Skeletal muscle tissue (tissue), 4 donors: ENCODE results near the gene PSMD8. TPM values are rescaled to one million over a fixed set of nuclear protein-coding genes. Genes with fewer than 3 reads are reported as not detected.

Source experiments
- H3K27ac ChIP-seq: one replicate; pipeline ENCODE4 v1.7.0; 2013; ENCODE audit warnings: mild to moderate bottlenecking, low read depth, low read length, inconsistent platforms
- H3K27me3 ChIP-seq, 3 donors: one replicate each; pipeline ENCODE4 v1.7.0; 2013; ENCODE audit warnings: low read length in 3 of 3; ENCODE audit not compliant: control insufficient read depth in 3 of 3, insufficient read depth in 3 of 3
- H3K36me3 ChIP-seq, 3 donors: one replicate each; pipeline ENCODE4 v1.7.0; 2013; ENCODE audit warnings: low read length in 3 of 3; ENCODE audit not compliant: control insufficient read depth in 3 of 3, insufficient read depth in 3 of 3
- H3K4me1 ChIP-seq, 3 donors: one replicate each; pipeline ENCODE4 v1.7.0; 2013; ENCODE audit warnings: low read length in 3 of 3, mild to moderate bottlenecking in 3 of 3; ENCODE audit not compliant: control insufficient read depth in 3 of 3, insufficient read depth in 3 of 3
- H3K4me3 ChIP-seq, 3 donors: one replicate each; pipeline ENCODE4 v1.7.0; 2013; ENCODE audit warnings: low read length in 3 of 3
- H3K9ac ChIP-seq, 3 donors: one replicate each; pipeline ENCODE4 v1.7.0; 2013; ENCODE audit warnings: low read length in 3 of 3, mild to moderate bottlenecking in 3 of 3, moderate library complexity in 2 of 3, low read depth in 1 of 3
- H3K9me3 ChIP-seq, 3 donors: one replicate each; pipeline ENCODE4 v1.7.0; 2013; ENCODE audit warnings: low read length in 3 of 3; ENCODE audit not compliant: control insufficient read depth in 3 of 3
- total RNA-seq: library from RNA; depleted of rRNA; stranded (reverse); fragments of >200 nt; gene quantifications from one replicate; pipeline ENCODE4 v1.2.3, GENCODE V29; 2014
- donor health status: Osteomylitis.

Gene PSMD8
- total RNA-seq, 1 donor from 2014 or later: 129 TPM

DNA sequence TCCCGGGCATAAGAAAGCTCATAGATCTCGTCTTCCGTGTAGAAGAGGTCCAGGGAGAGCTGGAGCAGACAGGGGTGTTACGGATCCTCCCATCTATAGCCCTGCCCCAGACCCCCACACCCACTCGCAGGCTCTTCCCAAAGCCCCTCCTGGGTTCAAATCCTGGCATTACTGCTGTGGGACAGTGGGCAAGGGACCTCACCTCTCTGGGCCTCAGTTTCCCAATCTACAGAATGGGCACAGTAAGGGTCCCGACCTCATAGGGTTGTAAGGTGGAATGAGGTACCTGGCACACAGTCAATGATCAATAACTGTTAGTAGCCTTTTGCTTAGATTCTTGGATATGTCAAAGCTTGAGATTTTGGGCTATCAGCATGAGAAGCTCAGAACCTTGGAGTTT lies 39.0 kb downstream of the PSMD8 start:
- Histone ChIP-seq H3K4me1 (peaks cover 3 to 5% (median 5%) of the 10 kb centered on the region in 3 donors), H3K9me3 (no peaks in the 10 kb centered on the region), H3K36me3 (no peaks in the 10 kb centered on the region), H3K9ac (no peak overlapping the region), H3K4me3 (no peak overlapping the region), H3K27me3 (no peaks in the 10 kb centered on the region), H3K27ac (no peak overlapping the region)

DNA sequence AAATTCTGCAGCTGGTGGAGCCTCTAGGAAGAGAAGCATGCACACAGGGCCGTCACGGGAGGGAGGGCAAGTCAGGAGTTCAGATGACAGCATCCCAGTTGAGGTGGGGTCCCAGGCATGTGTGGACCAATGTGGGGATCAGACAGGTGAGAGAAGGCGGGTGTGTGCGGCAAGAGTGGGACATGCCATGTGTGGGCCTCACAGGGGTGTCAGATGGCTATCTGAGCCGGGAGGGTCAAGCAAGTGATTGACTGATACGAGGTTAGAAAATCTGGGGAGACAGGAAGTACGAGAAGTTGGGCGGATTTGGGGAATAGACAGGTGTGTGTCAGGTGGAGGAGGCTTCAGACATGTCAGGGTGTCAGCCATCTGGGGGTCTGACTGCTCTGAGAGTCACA lies 42.8 kb downstream of the PSMD8 start:
- H3K27me3 ChIP-seq: peaks cover 0 to 7% (median 3%) of the 10 kb centered on the region in 3 donors
- H3K4me1 ChIP-seq: peaks cover 3 to 6% (median 5%) of the 10 kb centered on the region in 3 donors
- H3K27ac ChIP-seq: no peak overlapping the region
- H3K9ac ChIP-seq: peak overlapping the region in 1 of 3 donors; percentile 40
- H3K4me3 ChIP-seq: no peak overlapping the region
- no peaks in the 10 kb centered on the region for H3K36me3 ChIP-seq
- no peaks in the 10 kb centered on the region for H3K9me3 ChIP-seq

DNA sequence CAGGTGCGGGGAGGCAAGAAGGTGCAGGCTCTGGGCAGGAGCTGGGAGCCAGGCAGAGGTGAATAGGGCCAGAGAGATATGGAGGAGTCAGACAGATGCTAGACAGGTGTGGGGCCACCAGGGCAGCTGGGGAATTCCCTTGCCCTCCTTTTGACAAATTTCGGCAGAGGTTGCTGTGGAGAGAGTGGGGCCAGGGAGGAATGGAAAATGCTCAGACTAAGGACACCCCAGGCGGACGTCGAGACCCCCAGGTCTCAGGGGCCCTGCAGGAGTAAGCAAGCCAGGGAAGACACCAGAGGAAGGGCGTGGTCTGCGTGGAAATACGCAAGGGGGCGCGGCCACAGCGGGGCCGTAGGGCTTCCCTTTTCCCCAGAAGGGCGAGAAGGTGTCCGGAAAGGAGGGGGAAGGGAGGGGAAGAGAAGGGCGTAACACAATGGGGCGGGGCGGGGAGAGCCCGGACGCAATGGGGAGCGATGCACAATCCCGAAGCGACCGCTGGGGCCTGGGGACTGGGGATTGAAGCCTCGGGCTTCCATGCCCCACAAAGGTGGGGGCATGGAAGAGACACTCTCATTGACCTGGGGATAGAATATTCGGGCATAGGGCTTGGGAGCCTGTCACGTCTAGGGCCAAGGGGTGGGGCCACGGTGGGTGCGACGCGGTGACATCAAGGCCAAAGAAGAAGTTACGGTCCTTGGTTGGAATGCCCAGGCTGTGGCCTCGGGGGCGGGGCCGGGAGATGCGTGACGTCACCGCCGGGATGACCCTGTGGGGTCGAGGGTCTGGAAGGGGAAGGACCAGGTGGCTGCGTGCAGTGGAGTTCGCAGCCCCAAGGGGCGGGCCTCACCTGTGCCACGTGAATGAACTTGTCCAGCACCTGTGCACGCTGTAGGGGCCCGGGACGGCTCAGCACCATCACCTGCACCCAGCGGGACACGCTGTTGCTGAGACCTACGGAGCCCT lies 43.5 kb downstream of the PSMD8 start:
- Histone ChIP-seq H3K9ac (peak overlapping the region in 1 of 3 donors; percentile 40), H3K4me3 (peak overlapping the region in 2 of 3 donors; percentile 20 to 35), H3K36me3 (no peaks in the 10 kb centered on the region), H3K27me3 (peaks cover 0 to 8% (median 3%) of the 10 kb centered on the region in 3 donors), H3K4me1 (peaks cover 3 to 6% (median 5%) of the 10 kb centered on the region in 3 donors), H3K27ac (no peak overlapping the region), H3K9me3 (no peaks in the 10 kb centered on the region)

DNA sequence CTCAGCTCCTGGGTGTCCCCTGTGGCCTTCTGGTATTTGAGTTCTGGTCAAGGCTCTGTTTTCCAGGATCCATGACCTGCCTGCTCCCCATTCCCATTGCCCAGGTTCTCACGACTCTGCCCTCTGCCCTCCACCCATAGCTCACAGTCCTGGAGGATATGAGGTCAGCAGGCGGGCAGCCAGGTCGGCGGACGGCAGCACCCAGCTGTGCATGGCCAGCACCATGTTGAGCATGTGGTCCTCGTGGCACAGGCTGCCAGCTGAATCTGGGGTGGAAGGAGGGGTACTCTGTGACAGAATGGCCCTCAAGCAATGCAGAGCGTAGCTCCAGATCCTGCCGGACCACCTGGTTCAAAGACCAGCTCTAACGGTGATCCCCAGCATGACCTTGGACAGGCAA lies 46.6 kb downstream of the PSMD8 start:
- peaks cover 0 to 9% (median 3%) of the 10 kb centered on the region in 3 donors for H3K27me3 ChIP-seq
- H3K36me3 ChIP-seq: no peaks in the 10 kb centered on the region
- no peak overlapping the region for H3K9ac ChIP-seq
- H3K9me3 ChIP-seq: no peaks in the 10 kb centered on the region
- no peak overlapping the region for H3K27ac ChIP-seq
- peaks cover 3 to 6% (median 5%) of the 10 kb centered on the region in 3 donors for H3K4me1 ChIP-seq
- no peak overlapping the region for H3K4me3 ChIP-seq

DNA sequence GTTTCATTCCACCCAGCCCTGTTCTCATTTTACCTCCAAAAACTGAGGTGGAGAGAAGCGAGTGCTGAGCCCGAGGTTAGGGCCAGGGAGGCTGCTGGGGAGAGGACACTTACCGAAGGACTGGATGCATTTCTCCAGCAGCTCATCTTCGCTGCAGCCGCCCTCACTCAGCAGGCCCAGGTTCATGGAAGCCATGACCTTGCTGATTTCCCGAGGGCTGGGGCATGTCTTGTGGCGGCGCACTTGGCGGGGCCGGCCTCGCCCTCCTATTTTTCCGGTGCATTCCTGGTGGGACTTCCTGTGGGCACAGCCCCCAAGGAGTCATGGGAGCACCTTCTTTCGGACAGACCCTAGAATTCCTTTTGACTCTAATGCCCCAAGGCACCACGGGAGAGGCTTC lies 47.5 kb downstream of the PSMD8 start:
- H3K27ac ChIP-seq: no peak overlapping the region
- no peak overlapping the region for H3K9ac ChIP-seq
- peaks cover 3 to 6% (median 5%) of the 10 kb centered on the region in 3 donors for H3K4me1 ChIP-seq
- no peaks in the 10 kb centered on the region for H3K36me3 ChIP-seq
- no peaks in the 10 kb centered on the region for H3K9me3 ChIP-seq
- H3K4me3 ChIP-seq: no peak overlapping the region
- peaks cover 0 to 9% (median 3%) of the 10 kb centered on the region in 3 donors for H3K27me3 ChIP-seq

DNA sequence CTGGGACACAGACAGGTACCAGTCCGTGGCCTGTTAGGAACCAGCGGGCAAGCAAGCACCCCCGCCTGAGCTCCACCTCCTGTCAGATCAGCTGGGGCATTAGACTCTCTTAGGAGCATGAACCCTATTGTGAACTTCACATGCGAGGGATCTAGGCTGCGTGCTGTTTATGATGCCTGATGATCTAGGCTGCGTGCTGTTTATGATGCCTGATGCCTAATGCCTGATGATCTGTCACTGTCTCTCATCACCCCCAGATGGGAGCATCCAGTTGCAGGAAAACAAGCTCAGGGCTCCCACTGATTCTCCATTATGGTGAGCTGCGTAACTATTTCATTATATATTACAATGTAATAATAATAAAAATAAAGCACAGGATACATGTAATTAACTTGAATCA lies 48.1 kb downstream of the PSMD8 start:
- no peak overlapping the region for H3K9ac ChIP-seq
- H3K27ac ChIP-seq: no peak overlapping the region
- no peak overlapping the region for H3K4me3 ChIP-seq
- peaks cover 3 to 6% (median 5%) of the 10 kb centered on the region in 3 donors for H3K4me1 ChIP-seq
- no peaks in the 10 kb centered on the region for H3K9me3 ChIP-seq
- peaks cover 0 to 9% (median 3%) of the 10 kb centered on the region in 3 donors for H3K27me3 ChIP-seq
- H3K36me3 ChIP-seq: no peaks in the 10 kb centered on the region

DNA sequence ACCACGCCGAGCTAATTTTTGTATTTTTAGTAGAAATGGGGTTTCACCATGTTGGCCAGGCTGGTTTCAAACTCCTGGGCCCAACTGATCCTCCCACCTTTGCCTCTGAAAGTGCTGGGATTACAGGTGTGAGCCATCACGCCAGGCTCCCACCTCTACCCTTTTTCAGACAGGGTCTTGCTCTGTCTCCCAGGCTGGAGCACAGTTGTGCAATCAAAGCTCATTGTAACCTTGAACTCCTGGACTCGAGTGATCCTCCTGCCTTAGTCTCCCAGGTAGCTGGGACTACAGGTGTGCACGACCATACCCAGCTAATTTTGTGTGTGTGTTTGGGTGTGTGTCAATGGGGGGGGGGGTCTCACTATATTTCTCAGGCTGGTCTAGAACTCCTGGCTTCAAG lies 49.9 kb downstream of the PSMD8 start:
- Histone ChIP-seq H3K4me1 (no peaks in the 10 kb centered on the region), H3K4me3 (no peak overlapping the region), H3K9ac (no peak overlapping the region)

DNA sequence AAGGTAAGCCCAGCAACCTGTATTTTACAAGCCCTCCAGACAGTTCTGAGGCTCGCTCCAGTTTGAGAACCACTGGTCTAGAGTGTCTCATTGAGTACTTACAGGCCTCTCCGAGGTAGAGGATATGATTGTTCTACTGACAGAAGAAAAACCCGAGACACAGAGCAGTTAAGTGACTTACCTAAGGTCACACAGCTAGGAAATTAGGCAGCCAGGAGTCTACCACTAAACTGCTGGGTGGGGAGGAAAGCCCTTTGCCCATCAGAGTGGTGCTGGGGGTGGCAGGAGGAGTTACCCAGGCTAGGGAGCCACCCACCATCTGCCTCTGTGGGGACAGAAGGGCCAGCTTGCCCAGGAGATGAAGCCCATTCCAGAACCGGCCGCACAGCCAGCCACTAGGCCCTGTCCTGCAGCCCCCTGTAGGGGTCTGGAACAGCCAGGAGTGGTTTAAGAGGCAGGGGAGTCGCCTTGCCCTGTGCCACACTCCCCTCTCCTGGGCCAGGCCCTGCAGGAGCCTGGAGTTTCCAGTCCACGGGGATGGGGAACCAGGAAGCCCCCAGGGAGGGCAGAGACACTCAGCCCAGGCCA lies 50.9 kb downstream of the PSMD8 start:
- no peaks in the 10 kb centered on the region for H3K4me1 ChIP-seq
- H3K27ac ChIP-seq: no peak overlapping the region
- no peak overlapping the region for H3K4me3 ChIP-seq
- no peak overlapping the region for H3K9ac ChIP-seq
- peaks cover 0 to 6% (median 0%) of the 10 kb centered on the region in 3 donors for H3K27me3 ChIP-seq
- H3K9me3 ChIP-seq: no peaks in the 10 kb centered on the region
- H3K36me3 ChIP-seq: no peaks in the 10 kb centered on the region

More for the DNA sequence above, 49.9 kb downstream of the PSMD8 start:
- Histone ChIP-seq H3K27ac (no peak overlapping the region), H3K27me3 (peaks cover 0 to 9% (median 3%) of the 10 kb centered on the region in 3 donors), H3K36me3 (no peaks in the 10 kb centered on the region), H3K9me3 (no peaks in the 10 kb centered on the region)

DNA sequence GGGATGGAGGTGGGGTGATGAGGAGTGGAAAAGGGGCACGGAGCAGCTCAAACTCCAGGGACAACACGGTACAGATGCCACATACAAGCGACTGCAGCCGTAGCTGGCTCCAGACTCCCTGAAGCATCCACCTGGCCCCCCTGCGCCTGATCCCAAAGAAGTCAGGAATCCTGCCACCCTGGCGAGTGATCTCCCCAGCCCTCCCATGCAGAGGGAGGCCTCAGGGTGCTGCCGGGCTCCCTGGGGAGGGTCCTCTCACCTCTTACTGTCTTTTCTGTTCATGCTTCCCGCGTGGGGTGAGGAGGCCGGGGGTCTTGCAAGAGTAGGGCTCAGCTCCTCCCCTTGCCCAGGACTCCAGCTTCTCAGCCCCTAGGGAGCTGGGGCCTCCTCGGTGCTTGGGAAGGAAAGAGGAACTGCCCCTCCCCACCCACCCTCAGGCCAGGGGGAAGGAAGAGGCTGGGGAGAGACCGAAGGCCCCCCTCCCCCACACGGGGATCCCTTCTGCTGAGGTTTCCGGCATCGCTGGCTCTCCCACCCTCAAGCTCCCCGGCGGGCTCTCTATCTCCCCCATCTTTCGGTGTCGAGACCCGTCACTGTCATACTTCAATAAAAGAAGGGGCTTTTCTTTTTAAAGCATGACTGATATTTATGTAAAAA lies 51.6 kb downstream of the PSMD8 start, which contains the start of gene RASGRP4:
RASGRP4 (minus strand) TSS at position 410 of the 657 bp plus-strand sequence; CDS start at position 282, 128 bp downstream.
- Histone ChIP-seq H3K9me3 (no peaks in the 10 kb centered on the region), H3K27me3 (peaks cover 0 to 5% (median 0%) of the 10 kb centered on the region in 3 donors), H3K9ac (no peak within 1 kb of the TSS), H3K4me1 (no peaks in the 10 kb centered on the region), H3K36me3 (no peaks in the 10 kb centered on the region), H3K27ac (no peak within 1 kb of the TSS), H3K4me3 (no peak within 1 kb of the TSS)
